Cardiac muscle cell (in vitro differentiated cells and primary cell): ENCODE measurements around the gene C19orf12. TPM values are rescaled to one million over a fixed set of nuclear protein-coding genes. Genes with fewer than 3 reads are reported as not detected.

Experiments used
- DNase-seq, 2 donors: peaks; one replicate each; pipeline versions ENCODE4 v3.0.0 to v3.0.0-alpha.2; 2010 to 2017; ENCODE audit warnings: low read depth in 1 of 2, low spot score in 1 of 2
- H3K27ac ChIP-seq: fragments of 200-600 bp; sonication (generic); 2 replicates; pipeline ENCODE4 v1.5.1; 2016
- H3K27me3 ChIP-seq: fragments of 200-600 bp; sonication (generic); 2 replicates; pipeline ENCODE4 v1.6.0; 2016; ENCODE audit warnings: control low read depth
- H3K36me3 ChIP-seq: fragments of 200-600 bp; sonication (generic); 2 replicates; pipeline ENCODE4 v1.5.1; 2016; ENCODE audit warnings: control low read depth
- H3K4me1 ChIP-seq: fragments of 200-600 bp; sonication (generic); 2 replicates; pipeline ENCODE4 v1.8.1; 2017; ENCODE audit warnings: low read depth, mild to moderate bottlenecking, mixed run types
- H3K4me3 ChIP-seq: fragments of 200-600 bp; sonication (generic); 2 replicates; pipeline ENCODE4 v1.5.1; 2016; ENCODE audit warnings: mild to moderate bottlenecking
- H3K9me3 ChIP-seq: fragments of 200-600 bp; sonication (generic); 2 replicates; pipeline ENCODE4 v1.5.1; 2017; ENCODE audit warnings: low read depth, mild to moderate bottlenecking, control low read depth
- CTCF ChIP-seq: IDR thresholded peaks from 2 replicates; pipeline ENCODE4 v1.5.1; 2012; ENCODE audit warnings: low read depth, mild to moderate bottlenecking, low read length
- polyA plus RNA-seq: library from polyadenylated mRNA; unstranded; fragments of >200 nt; fragmentation: Nextera tagmentation; extraction: Ambion mirVana; gene quantifications from 2 replicates; pipeline ENCODE4 v1.2.1, GENCODE V29; 2016
- total RNA-seq: library from RNA; depleted of rRNA; stranded (reverse); fragments of >200 nt; gene quantifications from 2 replicates; pipeline ENCODE4 v1.2.3, GENCODE V29; 2016

Gene C19orf12
- total RNA-seq (46.2 and 61.4 TPM in 2 replicates), polyA plus RNA-seq (46.2 and 54.7 TPM in 2 replicates)

- H3K27ac ChIP-seq: peak within 1 kb of the TSS; percentile 95
Observed at GRCh38 chr19:29714953-29715700, at the start of gene C19orf12. Gene C19orf12, minus strand, starts transcription at chr19:29715261. Its CDS starts 6,848 bp downstream, at chr19:29708413.

GRCh38 chr19:29764361-29764760 lies 49.3 kb upstream of the C19orf12 start:
- no peaks in the 10 kb centered on the region for H3K4me1 ChIP-seq
- H3K9me3 ChIP-seq: no peaks in the 10 kb centered on the region
- H3K36me3 ChIP-seq: no peaks in the 10 kb centered on the region
- no peak overlapping the region for H3K27ac ChIP-seq
- TF ChIP-seq CTCF: no peak
- H3K27me3 ChIP-seq: no peaks in the 10 kb centered on the region
- DNase-seq: no peak
- H3K4me3 ChIP-seq: no peak overlapping the region

More at GRCh38 chr19:29714953-29715700, at the start of gene C19orf12:
- Histone ChIP-seq H3K9me3 (no peaks in the 10 kb centered on the region), H3K4me1 (peaks cover 23% of the 10 kb centered on the region), H3K27me3 (no peaks in the 10 kb centered on the region), H3K36me3 (no peaks in the 10 kb centered on the region), H3K4me3 (peak within 1 kb of the TSS; percentile 97)
- TF ChIP-seq CTCF: no peak
- DNase-seq: peak; percentile 61 to 88

- Histone ChIP-seq H3K4me3 (no peak overlapping the region), H3K36me3 (no peaks in the 10 kb centered on the region), H3K27me3 (no peaks in the 10 kb centered on the region), H3K9me3 (no peaks in the 10 kb centered on the region), H3K4me1 (no peaks in the 10 kb centered on the region), H3K27ac (no peak overlapping the region)
- no peak for DNase-seq
- TF ChIP-seq CTCF: no peak
Observed at GRCh38 chr19:29763196-29763595, 48.1 kb upstream of the C19orf12 start.

GRCh38 chr19:29761575-29762232 lies 46.6 kb upstream of the C19orf12 start:
- no peak for DNase-seq
- Histone ChIP-seq H3K4me1 (no peaks in the 10 kb centered on the region), H3K9me3 (no peaks in the 10 kb centered on the region), H3K4me3 (no peak overlapping the region), H3K36me3 (no peaks in the 10 kb centered on the region), H3K27me3 (no peaks in the 10 kb centered on the region), H3K27ac (no peak overlapping the region)
- no peak for TF ChIP-seq CTCF

- Histone ChIP-seq H3K36me3 (no peaks in the 10 kb centered on the region), H3K9me3 (no peaks in the 10 kb centered on the region), H3K4me1 (no peaks in the 10 kb centered on the region), H3K27ac (no peak overlapping the region), H3K4me3 (no peak overlapping the region), H3K27me3 (no peaks in the 10 kb centered on the region)
- no peak for DNase-seq
- no peak for TF ChIP-seq CTCF
Observed at GRCh38 chr19:29760752-29761502, 45.9 kb upstream of the C19orf12 start.
